HCT116 (cell line): ENCODE measurements around the gene KAT6B. TPM values are rescaled to one million over a fixed set of nuclear protein-coding genes. Genes with fewer than 3 reads are reported as not detected.

ENCODE experiments used
- ATAC-seq: fragments of 200-7000 bp; cut with Tn5 transposase; 2 replicates; pipeline ENCODE4 v1.9.1; 2020; ENCODE audit warnings: mild to moderate bottlenecking, moderate library complexity
- BruUV-seq: library from RNA; stranded (reverse); fragments of 400-500 nt; replicated peaks from 2 replicates; lab custom pipeline; 2021; lab: Mats Ljungman, UMichigan
- CTCF ChIA-PET: fragments of 300-600 bp; sonication (Branson Sonifier 250); formaldehyde crosslinking; loops from one replicate; lab custom pipeline; 2021; ENCODE audit warnings: antibody characterized with exemption; lab: Charles Lee
- POLR2A ChIA-PET: fragments of 300-600, 350-600 bp; sonication (Branson Sonifier 250); formaldehyde crosslinking; loops from one replicate; lab custom pipeline; 2021; ENCODE audit warnings: antibody characterized with exemption; lab: Charles Lee
- RAD21 ChIA-PET, 2 experiments: fragments of 300-600 bp; sonication (Branson Sonifier 250); formaldehyde crosslinking; loops; one replicate each; lab custom pipeline; 2023; ENCODE audit warnings: low total read pairs in 2 of 2; ENCODE audit not compliant: uncharacterized antibody in 2 of 2, unreplicated experiment in 2 of 2, low non-redundant PET in 1 of 2; lab: Charles Lee
- DNase-seq: peaks from one replicate; pipeline ENCODE4 v3.0.0-alpha.2; 2010; ENCODE audit warnings: low read depth, low spot score
- H2AFZ ChIP-seq: fragments of 200-600 bp; shearing (Covaris generic), sonication (generic); 2 replicates; pipeline ENCODE4 v1.6.1; 2017; ENCODE audit warnings: low read depth, mixed run types, mixed read lengths, antibody characterized with exemption, low read length; ENCODE audit not compliant: poor library complexity, severe bottlenecking
- H3K27ac ChIP-seq: 2 replicates; pipeline ENCODE4 v1.5.1; 2012; ENCODE audit warnings: low read depth, low read length
- H3K27me3 ChIP-seq: fragments of 200-600 bp; sonication (generic); 2 replicates; pipeline ENCODE4 v1.6.1; 2016; ENCODE audit warnings: mixed run types, low read length, mixed read lengths; ENCODE audit not compliant: insufficient read depth
- H3K36me3 ChIP-seq, 2 experiments: fragments of 200-500 bp in 1 of 2; fragments of 200-600 bp in 1 of 2; sonication (Bioruptor generic) in 1 of 2; sonication (generic) in 1 of 2; 2 replicates each; pipeline versions ENCODE4 v1.5.1 to v1.6.1; 2014 to 2016; ENCODE audit warnings: low read length in 2 of 2, inconsistent platforms in 1 of 2, mixed read lengths in 1 of 2, mixed run types in 1 of 2; ENCODE audit not compliant: insufficient read depth in 2 of 2, control insufficient read depth in 1 of 2
- H3K4me1 ChIP-seq, 2 experiments: fragments of 200-600 bp in 1 of 2; sonication (generic) in 1 of 2; 2 replicates each; pipeline versions ENCODE4 v1.5.1 to v1.6.1; 2012 to 2017; ENCODE audit warnings: low read length in 2 of 2, inconsistent platforms in 1 of 2, mild to moderate bottlenecking in 1 of 2, mixed read lengths in 1 of 2, mixed run types in 1 of 2, moderate library complexity in 1 of 2; ENCODE audit not compliant: insufficient read depth in 2 of 2, control insufficient read depth in 1 of 2
- H3K4me2 ChIP-seq: fragments of 200-600 bp; sonication (generic); 2 replicates; pipeline ENCODE4 v1.6.1; 2017; ENCODE audit warnings: mixed run types, low read length, mixed read lengths
- H3K4me3 ChIP-seq, 2 experiments: fragments of 200-600 bp in 1 of 2; sonication (generic) in 1 of 2; replicated peaks in 1 of 2; 2 replicates each; pipeline ENCODE4 v1.5.1; 2011 to 2016; ENCODE audit warnings: low read length in 2 of 2, control low read depth in 1 of 2, low read depth in 1 of 2, mild to moderate bottlenecking in 1 of 2, mixed read lengths in 1 of 2, mixed run types in 1 of 2
- H3K79me2 ChIP-seq: fragments of 200-600 bp; sonication (generic); 2 replicates; pipeline ENCODE4 v1.6.1; 2017; ENCODE audit warnings: mild to moderate bottlenecking, mixed run types, low read length, moderate library complexity, mixed read lengths; ENCODE audit not compliant: insufficient read depth
- H3K9ac ChIP-seq: fragments of 200-600 bp; sonication (generic); 2 replicates; pipeline ENCODE4 v1.6.1; 2016; ENCODE audit warnings: low read length, mixed read lengths
- H3K9me2 ChIP-seq: fragments of 200-600 bp; sonication (generic), shearing (Covaris generic); 2 replicates; pipeline ENCODE4 v1.6.1; 2017; ENCODE audit warnings: mixed run types, mild to moderate bottlenecking, moderate library complexity; ENCODE audit not compliant: insufficient read depth
- H3K9me3 ChIP-seq, 2 experiments: fragments of 200-500 bp in 1 of 2; fragments of 200-600 bp in 1 of 2; sonication (Bioruptor generic) in 1 of 2; sonication (generic) in 1 of 2; 2 replicates each; pipeline ENCODE4 v1.6.1; 2014 to 2017; ENCODE audit warnings: low read length in 2 of 2, mixed read lengths in 2 of 2, inconsistent platforms in 1 of 2, low read depth in 1 of 2, mild to moderate bottlenecking in 1 of 2, mixed run types in 1 of 2, moderate library complexity in 1 of 2; ENCODE audit not compliant: control insufficient read depth in 1 of 2, insufficient read depth in 1 of 2
- H4K20me1 ChIP-seq: fragments of 200-600 bp; sonication (generic), shearing (Covaris generic); 2 replicates; pipeline ENCODE4 v1.6.1; 2017; ENCODE audit warnings: mixed run types, mild to moderate bottlenecking, moderate library complexity; ENCODE audit not compliant: insufficient read depth
- ATF3 ChIP-seq: IDR thresholded peaks from 2 replicates; pipeline ENCODE4 v1.6.1; 2012
- CTCF ChIP-seq, 3 experiments: fragments of 200-600 bp in 1 of 3; sonication (generic) in 1 of 3; IDR thresholded peaks in 2 of 3; conservative IDR thresholded peaks in 1 of 3; 2 replicates each; pipeline ENCODE4 v1.5.1; 2012 to 2017; ENCODE audit warnings: low read depth in 2 of 3, low read length in 2 of 3, antibody characterized with exemption in 1 of 3, borderline replicate concordance in 1 of 3, control low read depth in 1 of 3, mild to moderate bottlenecking in 1 of 3, mixed read lengths in 1 of 3, mixed run types in 1 of 3, moderate library complexity in 1 of 3; ENCODE audit not compliant: insufficient read depth in 1 of 3
- EZH2 ChIP-seq: fragments of 200-600 bp; sonication (generic); IDR thresholded peaks from 2 replicates; pipeline ENCODE4 v1.6.1; 2017; ENCODE audit warnings: antibody characterized with exemption, mixed run types
- POLR2AphosphoS5 ChIP-seq: IDR thresholded peaks from 2 replicates; pipeline ENCODE4 v1.6.1; 2011; ENCODE audit warnings: mild to moderate bottlenecking, low read depth, low read length, moderate library complexity
- SRF ChIP-seq: IDR thresholded peaks from 2 replicates; pipeline ENCODE4 v1.6.1; 2012; ENCODE audit warnings: low read depth
- YY1 ChIP-seq: IDR thresholded peaks from 2 replicates; pipeline ENCODE4 v1.6.1; 2011; ENCODE audit warnings: low read length, low read depth, moderate library complexity, mild to moderate bottlenecking; ENCODE audit not compliant: insufficient replicate concordance; ENCODE audit errors: extremely low read depth
- ZNF274 ChIP-seq: fragments of 200-500 bp; sonication (Bioruptor generic); IDR thresholded peaks from 2 replicates; pipeline ENCODE4 v1.6.1; 2014; ENCODE audit warnings: mild to moderate bottlenecking, low read depth, low read length, inconsistent platforms
- intact Hi-C: fragments of 100-400 bp; cut with micrococcal nuclease; formaldehyde crosslinking; loops from 2 replicates; pipeline ENCODE4 v1.10.0; 2022
- total RNA-seq: library from RNA; stranded (reverse); gene quantifications from one replicate; pipeline ENCODE4 v1.2.1, GENCODE V29; 2021; ENCODE audit not compliant: unreplicated experiment

KAT6B gene
- total RNA-seq, 1 experiment from 2014 or later, result 17.8 TPM

GRCh38 chr10:75019370-75019769 is 193.0 kb downstream of the KAT6B start (continued):
- peak; percentile 16 to 51 (median 44); a peak in 4 of 6 replicates for TF ChIP-seq CTCF (IDR thresholded peaks at IDR 0.05 in 2 of 3, conservative IDR thresholded peaks at IDR 0.05 in 1 of 3; ENCODE audit: borderline replicate concordance in 1 of 3, insufficient read depth in 1 of 3, low read depth in 2 of 3, low read length in 2 of 3)

- Histone ChIP-seq H2AFZ (no peak overlapping the region), H3K27me3 (no peaks in the 10 kb centered on the region), H3K4me1 (no peaks in the 10 kb centered on the region), H3K36me3 (no peaks in the 10 kb centered on the region), H3K79me2 (no peaks in the 10 kb centered on the region), H3K4me3 (no peak overlapping the region), H3K4me2 (no peak overlapping the region)
- no peak for DNase-seq
- BruUV-seq, result no TSS peak
- RAD21 ChIA-PET, result interaction anchor here in 1 of 2 experiments (0.7 kb wide), 1 partner anchor 315 kb away, joined by 3 read pairs; no protein-coding TSS in a partner anchor
- no peak for ATAC-seq
- CTCF ChIA-PET, result interaction anchor here (0.7 to 1.7 kb wide), 9 partner anchors 107 to 776 kb away, joined by 3 to 8 read pairs (median 3); no protein-coding TSS in a partner anchor
- TF ChIP-seq ATF3, result no peak
- TF ChIP-seq YY1, result no peak
- no peak for TF ChIP-seq SRF
- TF ChIP-seq EZH2, result no peak
- no peak for TF ChIP-seq ZNF274
- no peak for TF ChIP-seq POLR2AphosphoS5
- TF ChIP-seq, all 23 proteins: peak for 0
- Histone ChIP-seq H4K20me1 (no peaks in the 10 kb centered on the region), H3K27ac (no peak overlapping the region), H3K9me3 (no peaks in the 10 kb centered on the region), H3K9me2 (no peaks in the 10 kb centered on the region), H3K9ac (no peak overlapping the region)
- POLR2A ChIA-PET, result interaction anchor here (1.2 kb wide), 1 partner anchor 17 kb away, joined by 3 read pairs; no protein-coding TSS in a partner anchor
- intact Hi-C loops, result loop anchor here (5.0 kb wide), 1 partner anchor 82 kb away; no protein-coding TSS in a partner anchor
These were observed 193.8 kb downstream of the KAT6B start for GRCh38 chr10:75020168-75020567.
